Measurements from ENCODE around the gene TMED8. TPM values are rescaled to one million over a fixed set of nuclear protein-coding genes. Genes with fewer than 3 reads are reported as not detected.

TMED8 gene
- total and polyA plus RNA-seq, 9 donors = 4.4 to 8.2 (median 5.5) TPM

Other genes with a start within 250 kb of the TMED8 start
- gene ZDHHC22, start 235.3 kb downstream of the TMED8 start, total RNA-seq = 0.09 TPM
- under 1 TPM; 0.31 to 0.61 (median 0.46) TPM for gene ZDHHC22, start 235.3 kb downstream of the TMED8 start, polyA plus RNA-seq (ENCODE audit: insufficient read depth in 1 of 8, insufficient read length in 8 of 8, low replicate concordance in 1 of 8)
- 0.71 TPM for gene TMEM63C, start 195.3 kb downstream of the TMED8 start, total RNA-seq
- gene TMEM63C, start 195.3 kb downstream of the TMED8 start, polyA plus RNA-seq (ENCODE audit: insufficient read depth in 1 of 8, insufficient read length in 8 of 8, low replicate concordance in 1 of 8) = 1 to 10 TPM; 1.3 to 5.2 (median 2.5) TPM
- not detected for gene NGB, start 105.9 kb downstream of the TMED8 start, total RNA-seq
- under 1 TPM in 1 of 8 donors, not detected in 7; 0.17 TPM for gene NGB, start 105.9 kb downstream of the TMED8 start, polyA plus RNA-seq (ENCODE audit: insufficient read depth in 1 of 8, insufficient read length in 8 of 8, low replicate concordance in 1 of 8)
- 11.7 TPM for gene POMT2, start 56.2 kb downstream of the TMED8 start, total RNA-seq
- gene POMT2, start 56.2 kb downstream of the TMED8 start, polyA plus RNA-seq (ENCODE audit: insufficient read depth in 1 of 8, insufficient read length in 8 of 8, low replicate concordance in 1 of 8) = 10 to 100 TPM; 15.8 to 25.9 (median 24.4) TPM
- 22.6 TPM for gene GSTZ1, start 56.1 kb downstream of the TMED8 start, total RNA-seq
- 10 to 100 TPM; 20.7 to 28.0 (median 25.1) TPM for gene GSTZ1, start 56.1 kb downstream of the TMED8 start, polyA plus RNA-seq (ENCODE audit: insufficient read depth in 1 of 8, insufficient read length in 8 of 8, low replicate concordance in 1 of 8)
- 0.44 TPM for gene SAMD15, start 285 bp upstream of the TMED8 start, total RNA-seq
- gene SAMD15, start 285 bp upstream of the TMED8 start, polyA plus RNA-seq (ENCODE audit: insufficient read depth in 1 of 8, insufficient read length in 8 of 8, low replicate concordance in 1 of 8) = 1 to 10 TPM in 1 of 8 donors, under 1 TPM in 7; 0.17 to 1.1 (median 0.38) TPM
- gene NOXRED1, start 46.4 kb upstream of the TMED8 start, total RNA-seq = 0.13 TPM
- gene NOXRED1, start 46.4 kb upstream of the TMED8 start, polyA plus RNA-seq (ENCODE audit: insufficient read depth in 1 of 8, insufficient read length in 8 of 8, low replicate concordance in 1 of 8) = under 1 TPM; 0.06 to 0.43 (median 0.24) TPM
- gene VIPAS39, start 80.5 kb upstream of the TMED8 start, total RNA-seq = 20.6 TPM
- 10 to 100 TPM; 19.9 to 24.0 (median 22.3) TPM for gene VIPAS39, start 80.5 kb upstream of the TMED8 start, polyA plus RNA-seq (ENCODE audit: insufficient read depth in 1 of 8, insufficient read length in 8 of 8, low replicate concordance in 1 of 8)
- 95.0 TPM for gene AHSA1, start 81.0 kb upstream of the TMED8 start, total RNA-seq
- 100 to 1,000 TPM; 101 to 133 (median 115) TPM for gene AHSA1, start 81.0 kb upstream of the TMED8 start, polyA plus RNA-seq (ENCODE audit: insufficient read depth in 1 of 8, insufficient read length in 8 of 8, low replicate concordance in 1 of 8)
- gene ISM2, start 121.7 kb upstream of the TMED8 start, total RNA-seq = 0.09 TPM
- under 1 TPM in 5 of 8 donors, not detected in 3; 0.08 to 0.21 (median 0.11) TPM for gene ISM2, start 121.7 kb upstream of the TMED8 start, polyA plus RNA-seq (ENCODE audit: insufficient read depth in 1 of 8, insufficient read length in 8 of 8, low replicate concordance in 1 of 8)
- 21.1 TPM for gene SPTLC2, start 239.5 kb upstream of the TMED8 start, total RNA-seq
- 10 to 100 TPM; 10.6 to 21.6 (median 17.3) TPM for gene SPTLC2, start 239.5 kb upstream of the TMED8 start, polyA plus RNA-seq (ENCODE audit: insufficient read depth in 1 of 8, insufficient read length in 8 of 8, low replicate concordance in 1 of 8)

All from muscle of leg (tissue), 9 donors.